Smooth muscle cell (in vitro differentiated cells): ENCODE results near the gene CDK11A. TPM values are rescaled to one million over a fixed set of nuclear protein-coding genes. Genes with fewer than 3 reads are reported as not detected.
A peak's percentile ranks its signal among the peaks of the same experiment; 100 is the strongest.
"Not testable (repeated sequence)": the region's sequence is repeated elsewhere in the genome, so short reads cannot be mapped to it uniquely, and the experiment has no call there.

Source experiments
- DNase-seq: peaks from one replicate; lab custom pipeline; 2025; ENCODE audit not compliant: unreplicated experiment; lab: John Stamatoyannopoulos, UW
- H2AFZ ChIP-seq: fragments of 200-600 bp; sonication (generic); 2 replicates; pipeline ENCODE4 v1.6.0; 2016; ENCODE audit warnings: antibody characterized with exemption, low read depth, mild to moderate bottlenecking
- H3F3A ChIP-seq: fragments of 200-600 bp; sonication (generic); 2 replicates; pipeline ENCODE4 v1.6.0; 2017; ENCODE audit warnings: antibody characterized with exemption, low read depth
- H3K27ac ChIP-seq: fragments of 200-600 bp; sonication (generic); 2 replicates; pipeline ENCODE4 v1.5.1; 2016; ENCODE audit warnings: low read depth, mild to moderate bottlenecking
- H3K27me3 ChIP-seq: fragments of 200-600 bp; sonication (generic); 2 replicates; pipeline ENCODE4 v1.6.1; 2016; ENCODE audit warnings: low read depth, mild to moderate bottlenecking
- H3K36me3 ChIP-seq: fragments of 200-600 bp; sonication (generic); 2 replicates; pipeline ENCODE4 v1.5.1; 2016; ENCODE audit warnings: low read depth
- H3K4me1 ChIP-seq: fragments of 200-600 bp; sonication (generic); 2 replicates; pipeline ENCODE4 v1.5.1; 2016; ENCODE audit warnings: low read depth
- H3K4me2 ChIP-seq: fragments of 200-600 bp; sonication (generic); 2 replicates; pipeline ENCODE4 v1.6.0; 2016; ENCODE audit warnings: mild to moderate bottlenecking
- H3K4me3 ChIP-seq: fragments of 200-600 bp; sonication (generic); 2 replicates; pipeline ENCODE4 v1.5.1; 2016; ENCODE audit warnings: mild to moderate bottlenecking
- H3K79me2 ChIP-seq: fragments of 200-600 bp; sonication (generic); 2 replicates; pipeline ENCODE4 v1.6.0; 2016; ENCODE audit warnings: low read depth, mild to moderate bottlenecking
- H3K9ac ChIP-seq: fragments of 200-600 bp; sonication (generic); 2 replicates; pipeline ENCODE4 v1.6.0; 2016; ENCODE audit warnings: low read depth
- H3K9me3 ChIP-seq: fragments of 200-600 bp; sonication (generic); replicated peaks from 2 replicates; pipeline ENCODE4 v1.5.1; 2016; ENCODE audit warnings: low read depth
- H4K20me1 ChIP-seq: fragments of 200-600 bp; sonication (generic); 2 replicates; pipeline ENCODE4 v1.6.0; 2016; ENCODE audit warnings: low read depth
- CTCF ChIP-seq: fragments of 200-600 bp; sonication (generic); IDR thresholded peaks from 2 replicates; pipeline ENCODE4 v1.5.1; 2017; ENCODE audit warnings: borderline replicate concordance, mild to moderate bottlenecking, antibody characterized with exemption; ENCODE audit not compliant: insufficient read depth, poor library complexity, severe bottlenecking
- WGBS: methylation state at CpG from one replicate; pipeline ENCODE4 v1.1.7; 2016; ENCODE audit warnings: low lambda C conversion rate; 5-methylcytosine and 5-hydroxymethylcytosine counted together
- polyA plus RNA-seq: library from polyadenylated mRNA; unstranded; fragments of >200 nt; fragmentation: Nextera tagmentation; extraction: Ambion mirVana; gene quantifications from 2 replicates; pipeline ENCODE4 v1.2.1, GENCODE V29; 2016
- total RNA-seq: library from RNA; depleted of rRNA; stranded (reverse); fragments of >200 nt; gene quantifications from 2 replicates; pipeline ENCODE4 v1.2.3, GENCODE V29; 2014

CDK11A gene
- total and polyA plus RNA-seq, 2 experiments from 2014 or later: 19.8 to 20.9 TPM

DNA sequence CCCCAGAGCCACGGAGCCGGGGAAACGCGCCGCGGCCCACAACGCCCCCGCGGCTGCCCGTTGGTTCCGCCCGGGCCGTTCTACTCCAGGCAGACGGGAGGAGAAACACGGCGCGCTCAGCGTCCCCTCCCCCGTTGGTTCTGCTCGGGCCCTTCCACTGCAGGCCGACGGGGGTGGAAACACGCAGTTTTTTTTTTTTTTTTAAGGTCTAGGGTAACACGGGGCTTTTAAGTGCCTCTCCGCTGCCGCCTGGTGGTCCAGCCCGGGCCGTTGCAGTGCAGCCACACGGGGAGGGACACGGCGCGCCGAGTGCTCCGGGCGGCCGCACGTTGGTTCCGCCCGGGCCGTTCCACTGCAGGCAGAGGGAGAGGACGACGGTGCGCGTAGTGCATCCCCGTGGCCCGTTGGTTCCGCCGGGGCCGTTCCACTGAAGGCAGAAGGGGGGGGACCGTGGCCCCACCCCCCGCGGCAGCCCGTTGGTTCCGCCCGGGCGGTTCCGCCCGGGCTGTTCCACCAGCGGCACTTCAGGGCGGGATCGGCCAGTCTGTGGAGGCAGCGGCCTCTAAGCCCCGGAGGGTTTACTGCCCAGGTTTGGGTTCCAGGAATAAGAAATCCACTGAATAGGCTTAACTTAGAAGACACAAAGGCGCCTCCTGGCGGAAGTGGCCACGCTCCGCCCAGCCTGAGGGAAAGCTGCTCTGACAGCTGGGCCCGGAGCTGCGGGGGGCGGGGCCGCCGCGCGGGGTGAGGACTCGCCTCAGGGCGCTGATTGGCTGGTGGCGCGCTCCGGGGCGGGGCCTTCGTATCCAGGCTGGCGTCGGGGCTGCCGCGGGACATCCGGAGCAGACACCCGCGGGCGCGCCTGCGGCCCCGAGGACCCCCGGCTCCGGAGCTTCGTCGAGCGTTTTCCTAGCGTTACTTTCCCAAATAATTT lies 31.2 kb downstream of the CDK11A start, which contains the start of gene SLC35E2B:
TSS of gene SLC35E2B (minus strand) at position 82 of the 934 bp plus-strand sequence. CDS start 16,096 bp downstream, outside the sequence.
- Histone ChIP-seq H3K9ac (peak within 1 kb of the TSS; percentile 94), H3K27ac (peak within 1 kb of the TSS; percentile 95), H3K79me2 (peaks cover 17% of the 10 kb centered on the region), H3K4me2 (peak within 1 kb of the TSS; percentile 76), H3K4me3 (peak within 1 kb of the TSS; percentile 71)
- H3K27me3 ChIP-seq, H3F3A ChIP-seq, H3K9me3 ChIP-seq, H4K20me1 ChIP-seq, H3K4me1 ChIP-seq, H3K36me3 ChIP-seq, H2AFZ ChIP-seq: not testable (repeated sequence)
- under 1% methylated on average over 24 of the region's 98 CpGs for WGBS
- peak; percentile 64 for DNase-seq

DNA sequence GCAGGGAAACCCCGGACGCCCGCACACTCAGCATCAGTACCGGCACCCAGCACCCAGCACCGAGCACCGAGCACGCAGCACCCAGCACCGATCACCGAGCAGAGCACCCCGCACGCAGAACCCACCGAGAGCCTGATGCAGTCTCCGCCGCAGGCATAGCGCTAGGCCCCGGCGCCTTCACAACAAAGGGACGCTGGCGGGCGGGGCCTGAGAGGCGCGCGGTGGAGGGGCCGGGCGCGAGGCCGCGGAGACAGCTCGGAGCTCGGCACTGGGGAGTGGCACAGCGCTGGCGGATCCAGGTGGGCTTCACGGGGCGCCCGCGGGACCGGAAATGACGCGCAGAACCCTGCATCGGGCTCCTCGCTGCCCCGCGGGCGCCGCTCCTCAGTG lies 31.8 kb downstream of the CDK11A start:
- peak overlapping the region; percentile 76 for H3K4me2 ChIP-seq

DNA sequence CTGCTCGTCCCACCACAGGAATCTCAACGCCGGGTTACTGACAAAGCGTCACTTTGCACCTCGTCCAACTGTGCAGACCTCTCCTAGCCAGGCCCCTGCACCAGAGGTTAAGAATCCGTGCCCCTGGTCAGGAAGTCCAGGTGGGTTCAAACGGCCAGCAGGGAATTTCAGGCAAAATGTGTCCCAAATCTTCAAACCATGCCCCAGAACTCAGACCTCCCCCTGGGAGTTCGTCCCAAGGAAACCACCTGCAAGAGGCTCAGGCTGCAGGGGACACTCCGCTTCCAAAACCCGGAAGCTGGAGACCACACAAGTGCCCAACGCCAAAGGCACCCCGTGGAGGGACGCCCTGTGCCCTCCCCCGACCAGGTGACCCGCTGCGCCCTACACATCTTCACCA lies 32.7 kb downstream of the CDK11A start:
- not testable (repeated sequence) for H3K27me3 ChIP-seq, H3K36me3 ChIP-seq, DNase-seq, H3K9me3 ChIP-seq, H3F3A ChIP-seq, H2AFZ ChIP-seq, H3K9ac ChIP-seq, H3K4me1 ChIP-seq, H3K27ac ChIP-seq
- peaks cover 31% of the 10 kb centered on the region for H3K79me2 ChIP-seq
- WGBS: 30% methylated on average over 2 of the region's 16 CpGs
- peaks cover 22% of the 10 kb centered on the region for H4K20me1 ChIP-seq
- peak overlapping the region; percentile 40 for H3K4me3 ChIP-seq
- H3K4me2 ChIP-seq: peak overlapping the region; percentile 75

More for the DNA sequence above, 31.8 kb downstream of the CDK11A start:
- under 1% methylated on average over 37 of the region's 45 CpGs for WGBS
- not testable (repeated sequence) for H3K27me3 ChIP-seq, H3K36me3 ChIP-seq, H2AFZ ChIP-seq, H3K4me1 ChIP-seq, DNase-seq, H3F3A ChIP-seq, H3K9me3 ChIP-seq
- H3K4me3 ChIP-seq: peak overlapping the region; percentile 71
- H3K79me2 ChIP-seq: peaks cover 23% of the 10 kb centered on the region
- peak overlapping the region; percentile 94 for H3K9ac ChIP-seq
- peak overlapping the region; percentile 95 for H3K27ac ChIP-seq
- H4K20me1 ChIP-seq: peaks cover 13% of the 10 kb centered on the region

- 93% methylated on average over 7 of the region's 7 CpGs for whole genome bisulfite sequencing
- H3K9me3 ChIP-seq, H3K36me3 ChIP-seq, H3K4me1 ChIP-seq, H3F3A ChIP-seq, H3K4me2 ChIP-seq, H3K9ac ChIP-seq, H3K4me3 ChIP-seq, H3K27ac ChIP-seq, DNase-seq, H2AFZ ChIP-seq, H3K27me3 ChIP-seq: not testable (repeated sequence)
- Histone ChIP-seq H3K79me2 (peaks cover 46% of the 10 kb centered on the region), H4K20me1 (peaks cover 39% of the 10 kb centered on the region)
Measured at GRCh38 chr1:1689526-1689925, 34.6 kb downstream of the CDK11A start.

DNA sequence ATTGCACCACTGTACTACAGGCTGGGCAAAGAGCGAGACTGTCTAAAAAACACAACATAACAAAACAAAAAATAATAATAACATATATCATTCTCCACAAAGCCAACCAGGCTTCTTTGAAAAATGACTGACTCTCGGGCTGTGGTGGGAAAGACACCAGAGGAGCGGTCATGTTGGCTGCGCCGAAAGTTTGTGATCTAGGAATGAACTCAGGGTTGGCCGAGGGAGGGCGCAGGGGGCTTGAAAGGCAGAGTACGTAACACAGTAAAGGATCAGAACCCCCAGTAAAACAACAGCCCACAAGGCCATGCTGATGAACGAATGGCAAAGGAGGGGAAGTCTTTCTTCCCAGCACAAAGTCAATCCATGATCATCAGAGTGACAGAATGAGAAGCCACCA lies 36.3 kb downstream of the CDK11A start:
- Histone ChIP-seq H3K4me1 (no peaks in the 10 kb centered on the region), H3K9ac (no peak overlapping the region), H3K79me2 (peaks cover 63% of the 10 kb centered on the region), H2AFZ (no peak overlapping the region), H3K27ac (no peak overlapping the region), H3K4me3 (no peak overlapping the region), H3K4me2 (no peak overlapping the region), H3K36me3 (no peaks in the 10 kb centered on the region), H3F3A (peaks cover 3% of the 10 kb centered on the region), H3K9me3 (no peaks in the 10 kb centered on the region), H3K27me3 (no peaks in the 10 kb centered on the region), H4K20me1 (peaks cover 56% of the 10 kb centered on the region)
- TF ChIP-seq CTCF: no peak
- 97% methylated on average over 9 of the region's 9 CpGs for WGBS
- DNase-seq: no peak
